MCF 10A (cell line): Measurements from ENCODE around the gene PAFAH1B2. TPM values are rescaled to one million over a fixed set of nuclear protein-coding genes. Genes with fewer than 3 reads are reported as not detected.
"Not testable (repeated sequence)": the region's sequence is repeated elsewhere in the genome, so short reads cannot be mapped to it uniquely, and the experiment has no call there.

Source experiments
- BruUV-seq: library from RNA; stranded (reverse); fragments of 400-500 nt; replicated peaks from 2 replicates; lab custom pipeline; 2021; lab: Mats Ljungman, UMichigan
- CTCF ChIA-PET: fragments of 300-600 bp; sonication (Branson Sonifier 250); formaldehyde crosslinking; extraction: SDS; loops from one replicate; lab custom pipeline; 2021; ENCODE audit warnings: antibody characterized with exemption, inconsistent platforms; lab: Yijun Ruan, JAX
- POLR2A ChIA-PET: fragments of 300-600, 350-650 bp; sonication (Branson Sonifier 250); formaldehyde crosslinking; extraction: SDS; loops from one replicate; lab custom pipeline; 2020; ENCODE audit warnings: antibody characterized with exemption, inconsistent platforms; lab: Yijun Ruan, JAX
- DNase-seq: peaks from one replicate; pipeline ENCODE4 v3.0.0-alpha.2; 2018; ENCODE audit not compliant: unreplicated experiment
- H3K27ac Mint-ChIP-seq: one replicate; pipeline ENCODE4 v1.8.0; 2022; ENCODE audit warnings: mild to moderate bottlenecking, low read depth, mixed read lengths; ENCODE audit not compliant: unreplicated experiment
- H3K27me3 Mint-ChIP-seq: one replicate; pipeline ENCODE4 v1.8.0; 2022; ENCODE audit warnings: mixed read lengths; ENCODE audit not compliant: insufficient read depth, unreplicated experiment
- H3K36me3 Mint-ChIP-seq: one replicate; pipeline ENCODE4 v1.8.0; 2022; ENCODE audit warnings: mild to moderate bottlenecking, moderate library complexity, mixed read lengths; ENCODE audit not compliant: insufficient read depth, unreplicated experiment
- H3K4me1 Mint-ChIP-seq: one replicate; pipeline ENCODE4 v1.8.0; 2022; ENCODE audit warnings: mixed read lengths; ENCODE audit not compliant: insufficient read depth, unreplicated experiment
- H3K4me3 Mint-ChIP-seq: one replicate; pipeline ENCODE4 v1.8.0; 2022; ENCODE audit warnings: mild to moderate bottlenecking, moderate library complexity, mixed read lengths; ENCODE audit not compliant: unreplicated experiment
- H3K9me3 Mint-ChIP-seq: one replicate; pipeline ENCODE4 v1.8.0; 2022; ENCODE audit warnings: mixed read lengths; ENCODE audit not compliant: unreplicated experiment
- CTCF ChIP-seq: fragments of 200-600 bp; IDR thresholded peaks from one replicate; pipeline ENCODE4 v1.8.0; 2022; ENCODE audit warnings: antibody characterized with exemption, mild to moderate bottlenecking; ENCODE audit not compliant: unreplicated experiment
- intact Hi-C: fragments of 100-400 bp; cut with micrococcal nuclease; formaldehyde crosslinking; loops from 2 replicates; pipeline ENCODE4 v1.14.1; 2022
- total RNA-seq: library from RNA; stranded (reverse); gene quantifications from 2 replicates; pipeline ENCODE4 v1.2.3, GENCODE V29; 2022

The PAFAH1B2 gene
- total RNA-seq, 1 experiment from 2014 or later = 146 TPM

GRCh38 chr11:117107701-117108590 lies 36.1 kb upstream of the PAFAH1B2 start:
- Mint-ChIP-seq H3K4me1 (no peaks in the 10 kb centered on the region), H3K4me3 (no peak overlapping the region), H3K9me3 (no peaks in the 10 kb centered on the region), H3K27ac (no peak overlapping the region), H3K27me3 (no peaks in the 10 kb centered on the region), H3K36me3 (no peaks in the 10 kb centered on the region)
- no TSS peak for BruUV-seq
- TF ChIP-seq CTCF = no peak
- ChIA-PET CTCF (interaction anchor here (0.7 to 11.0 kb wide), 2 partner anchors 142 to 231 kb away, joined by 3 to 232 read pairs; no protein-coding TSS in a partner anchor), POLR2A (interaction anchor here (1.0 to 2.3 kb wide), 4 partner anchors 9 to 272 kb away, joined by 3 to 7 read pairs (median 4); partner anchors contain the start of gene PAFAH1B2)
- intact Hi-C loops = loop anchor here (5.0 kb wide), 1 partner anchor 336 kb away; the partner anchor contains the start of gene BUD13
- DNase-seq = peak; percentile 25

GRCh38 chr11:117110294-117110950 lies 33.7 kb upstream of the PAFAH1B2 start:
- intact Hi-C loops = no loop called here
- no peak for TF ChIP-seq CTCF
- no TSS peak for BruUV-seq
- Mint-ChIP-seq H3K36me3 (no peaks in the 10 kb centered on the region), H3K4me3 (no peak overlapping the region), H3K4me1 (no peaks in the 10 kb centered on the region), H3K9me3 (no peaks in the 10 kb centered on the region), H3K27me3 (no peaks in the 10 kb centered on the region), H3K27ac (no peak overlapping the region)
- CTCF ChIA-PET = interaction anchor here (0.6 to 11.0 kb wide), 6 partner anchors 17 to 320 kb away, joined by 3 to 232 read pairs (median 6); no protein-coding TSS in a partner anchor
- no peak for DNase-seq
- POLR2A ChIA-PET = interaction anchor here (0.6 to 1.6 kb wide), 2 partner anchors 34 to 424 kb away, joined by 4 to 6 read pairs; partner anchors contain the start of gene PAFAH1B2

- H3K4me1 Mint-ChIP-seq, H3K27me3 Mint-ChIP-seq, intact Hi-C loops, H3K9me3 Mint-ChIP-seq, H3K4me3 Mint-ChIP-seq, DNase-seq, H3K27ac Mint-ChIP-seq, POLR2A ChIA-PET, BruUV-seq, H3K36me3 Mint-ChIP-seq: not testable (repeated sequence)
- CTCF ChIA-PET = interaction anchor here (11.0 kb wide), 1 partner anchor 236 kb away, joined by 232 read pairs; no protein-coding TSS in a partner anchor
Measured at GRCh38 chr11:117112497-117112896, 31.6 kb upstream of the PAFAH1B2 start.

GRCh38 chr11:117112939-117113338 lies 31.1 kb upstream of the PAFAH1B2 start:
- CTCF ChIA-PET = interaction anchor here (0.7 kb wide), 1 partner anchor 238 kb away, joined by 3 read pairs; no protein-coding TSS in a partner anchor
- DNase-seq, H3K4me1 Mint-ChIP-seq, BruUV-seq, POLR2A ChIA-PET, H3K9me3 Mint-ChIP-seq, H3K27ac Mint-ChIP-seq, H3K27me3 Mint-ChIP-seq, intact Hi-C loops, H3K36me3 Mint-ChIP-seq, H3K4me3 Mint-ChIP-seq: not testable (repeated sequence)
